Stomach smooth muscle (tissue), 2 donors: ENCODE measurements around the gene GNAT3.

ENCODE experiments used
- H3K27ac ChIP-seq: one replicate; pipeline ENCODE4 v1.7.0; 2013; ENCODE audit warnings: mild to moderate bottlenecking, low read length, inconsistent platforms
- H3K27me3 ChIP-seq, 2 donors: one replicate each; pipeline ENCODE4 v1.7.0; 2013; ENCODE audit warnings: low read length in 2 of 2; ENCODE audit not compliant: insufficient read depth in 2 of 2, control insufficient read depth in 1 of 2
- H3K36me3 ChIP-seq, 2 donors: one replicate each; pipeline ENCODE4 v1.7.0; 2013; ENCODE audit warnings: low read length in 2 of 2; ENCODE audit not compliant: control insufficient read depth in 2 of 2, insufficient read depth in 2 of 2
- H3K4me1 ChIP-seq: one replicate; pipeline ENCODE4 v1.7.0; 2013; ENCODE audit warnings: low read length; ENCODE audit not compliant: control insufficient read depth, insufficient read depth
- H3K4me3 ChIP-seq, 2 donors: one replicate each; pipeline ENCODE4 v1.7.0; 2013; ENCODE audit warnings: low read length in 2 of 2
- H3K9ac ChIP-seq, 2 donors: one replicate each; pipeline ENCODE4 v1.7.0; 2013; ENCODE audit warnings: low read length in 2 of 2, mild to moderate bottlenecking in 1 of 2
- H3K9me3 ChIP-seq, 2 donors: one replicate each; pipeline ENCODE4 v1.7.0; 2013; ENCODE audit warnings: low read length in 2 of 2; ENCODE audit not compliant: control insufficient read depth in 2 of 2
- donor health status: healthy.
- donor health status: Pancreatic carcinoma.

Gene GNAT3

DNA sequence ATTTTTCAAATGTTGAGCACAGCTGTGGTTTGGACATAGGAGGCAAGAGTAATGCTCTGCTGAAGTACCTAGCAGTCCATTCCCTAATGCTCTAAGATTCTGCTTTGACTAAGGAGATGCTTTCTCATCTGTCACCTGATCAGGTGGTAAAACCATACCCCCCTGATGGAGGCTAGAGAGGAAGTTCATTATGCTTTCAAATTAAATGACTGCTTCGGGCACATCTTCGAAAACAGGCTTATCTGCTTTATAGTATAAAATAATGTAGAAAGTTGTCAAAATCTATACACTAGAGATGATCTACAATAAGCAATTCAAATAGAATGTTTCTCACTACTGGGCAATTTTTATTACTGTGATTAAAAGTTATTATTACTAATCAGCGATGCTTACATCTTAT is at the start of gene GNAT3:
GNAT3 (minus strand) TSS at position 101 of the 400 bp plus-strand sequence. CDS start 138 bp downstream, outside the sequence.
- Histone ChIP-seq H3K36me3 (no peaks in the 10 kb centered on the region), H3K9me3 (no peaks in the 10 kb centered on the region), H3K27me3 (no peaks in the 10 kb centered on the region)

DNA sequence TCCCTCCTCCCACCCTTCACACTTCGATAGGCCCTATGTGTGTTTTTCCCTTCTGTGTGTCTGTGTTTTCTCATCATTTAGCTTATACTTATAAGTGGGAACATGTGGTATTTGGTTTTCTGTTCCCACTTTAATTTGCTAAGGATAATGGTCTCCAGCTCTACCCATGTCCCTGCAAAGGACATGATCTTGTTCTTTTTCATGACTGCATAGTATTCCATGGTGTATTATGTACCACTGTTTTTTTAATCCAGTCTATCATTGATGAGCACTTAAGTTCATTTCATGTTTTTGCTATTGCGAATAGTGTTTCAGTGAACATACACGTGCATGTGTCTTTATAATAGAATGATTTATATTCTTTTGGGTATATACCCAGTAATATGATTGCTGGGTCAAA is 46.3 kb upstream of the GNAT3 start:
- no peaks in the 10 kb centered on the region for H3K36me3 ChIP-seq
- no peaks in the 10 kb centered on the region for H3K27me3 ChIP-seq
- H3K9ac ChIP-seq: no peak overlapping the region
- no peaks in the 10 kb centered on the region for H3K4me1 ChIP-seq
- H3K9me3 ChIP-seq: no peaks in the 10 kb centered on the region
- no peak overlapping the region for H3K27ac ChIP-seq
- no peak overlapping the region for H3K4me3 ChIP-seq

More for the DNA sequence above, at the start of gene GNAT3:
- no peak within 1 kb of the TSS for H3K4me3 ChIP-seq
- H3K27ac ChIP-seq: no peak within 1 kb of the TSS
- no peaks in the 10 kb centered on the region for H3K4me1 ChIP-seq
- H3K9ac ChIP-seq: no peak within 1 kb of the TSS

DNA sequence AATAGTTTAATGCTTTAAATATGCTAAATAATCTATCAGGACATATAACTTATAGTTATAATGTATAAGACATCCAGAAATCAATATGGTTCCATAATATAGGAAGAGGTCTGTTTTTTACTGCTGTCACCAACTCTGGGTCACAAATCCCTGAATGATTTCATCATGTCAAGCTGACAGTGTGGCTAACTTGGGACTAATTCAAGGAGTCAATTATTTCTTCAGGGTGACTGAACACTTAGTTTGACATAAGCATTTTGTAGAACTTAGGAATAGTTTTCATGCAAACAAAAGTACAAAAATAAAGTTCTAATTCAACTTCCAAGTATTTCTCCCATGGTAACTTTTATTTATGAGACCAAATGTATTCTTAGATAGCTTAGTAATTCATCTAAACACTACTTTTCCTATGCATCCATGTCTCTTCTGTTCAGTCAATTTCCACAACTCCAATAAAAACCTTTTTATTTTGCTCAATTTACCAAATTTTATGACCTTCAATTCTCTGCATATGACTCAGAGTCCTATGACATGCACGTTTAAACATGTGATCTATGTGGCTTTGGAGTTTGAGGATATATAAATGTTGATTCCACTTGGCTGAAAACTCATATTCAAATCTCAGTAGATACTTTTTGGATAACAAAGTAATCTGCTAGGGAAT is 40.3 kb upstream of the GNAT3 start:
- H3K4me1 ChIP-seq: no peaks in the 10 kb centered on the region
- no peak overlapping the region for H3K27ac ChIP-seq
- no peaks in the 10 kb centered on the region for H3K36me3 ChIP-seq
- H3K4me3 ChIP-seq: no peak overlapping the region
- no peaks in the 10 kb centered on the region for H3K27me3 ChIP-seq
- no peaks in the 10 kb centered on the region for H3K9me3 ChIP-seq
- no peak overlapping the region for H3K9ac ChIP-seq

DNA sequence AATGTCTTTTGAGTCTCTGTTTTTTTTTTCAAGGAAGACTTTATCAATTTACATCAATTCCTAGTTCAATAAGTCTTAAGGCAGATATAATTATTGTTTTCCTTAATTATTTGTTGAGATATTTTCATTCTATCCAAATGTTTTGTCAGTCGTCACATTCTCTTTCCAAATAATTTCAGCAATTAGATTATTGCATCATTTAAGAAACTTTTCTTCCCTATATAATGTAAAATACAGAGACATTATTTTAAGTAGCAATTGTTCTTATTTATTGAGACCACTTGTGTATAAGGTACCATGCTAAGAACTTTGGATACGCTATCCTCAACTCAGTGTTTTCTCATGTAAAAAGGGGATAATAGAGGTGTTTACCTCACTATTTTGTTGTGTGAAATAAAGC is 38.1 kb upstream of the GNAT3 start:
- H3K9ac ChIP-seq: no peak overlapping the region
- no peaks in the 10 kb centered on the region for H3K4me1 ChIP-seq
- H3K4me3 ChIP-seq: no peak overlapping the region
- no peaks in the 10 kb centered on the region for H3K27me3 ChIP-seq
- H3K27ac ChIP-seq: no peak overlapping the region
- no peaks in the 10 kb centered on the region for H3K36me3 ChIP-seq
- H3K9me3 ChIP-seq: peaks cover 0 to 3% of the 10 kb centered on the region in 2 donors

DNA sequence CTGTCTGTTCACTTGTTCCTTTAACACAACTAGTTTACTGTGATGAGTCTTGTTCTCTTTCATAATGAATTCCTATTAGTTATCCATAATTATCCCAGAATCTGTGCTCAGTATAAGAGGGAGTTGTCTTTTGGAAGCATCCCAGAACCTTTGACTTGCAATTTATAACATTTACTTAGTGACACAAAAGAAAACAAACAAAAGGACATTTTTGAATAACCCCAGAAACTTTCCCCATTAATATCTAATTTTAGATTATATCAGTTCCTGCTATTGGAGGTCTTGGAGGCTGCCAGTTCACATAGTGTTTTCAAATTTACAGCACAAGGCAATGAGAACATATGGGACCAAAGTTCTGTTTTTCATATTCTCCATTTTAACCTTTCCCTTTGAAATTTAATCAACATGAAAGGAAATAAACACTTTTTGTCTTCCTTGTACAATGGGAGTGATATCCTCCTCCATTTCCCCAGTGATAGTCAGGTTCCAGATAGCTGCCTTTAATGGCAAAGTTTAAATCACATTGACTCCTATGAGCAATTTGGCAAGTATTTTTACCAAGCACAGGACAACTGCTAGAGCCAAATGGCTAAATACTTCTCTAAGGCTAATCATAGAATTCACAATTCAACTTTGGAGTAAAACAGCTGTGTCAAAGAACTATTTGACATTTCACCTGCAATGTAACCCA is 37.1 kb upstream of the GNAT3 start:
- Histone ChIP-seq H3K27me3 (no peaks in the 10 kb centered on the region), H3K4me3 (no peak overlapping the region), H3K9me3 (peaks cover 0 to 3% of the 10 kb centered on the region in 2 donors), H3K27ac (no peak overlapping the region), H3K9ac (no peak overlapping the region), H3K4me1 (no peaks in the 10 kb centered on the region), H3K36me3 (no peaks in the 10 kb centered on the region)

DNA sequence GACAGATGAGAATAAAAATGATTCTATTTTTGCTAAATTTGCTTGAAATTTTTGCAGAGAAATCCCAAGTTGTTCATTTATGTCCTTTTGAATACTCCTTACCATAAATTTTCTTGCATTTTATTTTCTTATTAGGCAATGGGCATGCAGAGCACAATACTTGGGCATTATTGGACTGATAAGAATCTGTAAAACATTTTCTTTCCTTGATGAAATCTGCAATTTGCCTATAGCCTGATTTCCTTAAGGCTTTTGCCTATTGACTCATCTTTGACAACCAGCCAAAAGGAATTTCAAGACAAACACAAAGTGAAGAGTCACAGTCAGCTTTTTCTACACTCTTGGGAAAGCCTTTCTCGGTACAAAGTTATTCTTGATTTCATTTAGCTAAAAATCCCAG is 30.5 kb upstream of the GNAT3 start:
- Histone ChIP-seq H3K9me3 (peaks cover 0 to 3% of the 10 kb centered on the region in 2 donors), H3K27ac (no peak overlapping the region), H3K27me3 (no peaks in the 10 kb centered on the region), H3K9ac (no peak overlapping the region), H3K4me3 (no peak overlapping the region), H3K4me1 (no peaks in the 10 kb centered on the region), H3K36me3 (no peaks in the 10 kb centered on the region)

DNA sequence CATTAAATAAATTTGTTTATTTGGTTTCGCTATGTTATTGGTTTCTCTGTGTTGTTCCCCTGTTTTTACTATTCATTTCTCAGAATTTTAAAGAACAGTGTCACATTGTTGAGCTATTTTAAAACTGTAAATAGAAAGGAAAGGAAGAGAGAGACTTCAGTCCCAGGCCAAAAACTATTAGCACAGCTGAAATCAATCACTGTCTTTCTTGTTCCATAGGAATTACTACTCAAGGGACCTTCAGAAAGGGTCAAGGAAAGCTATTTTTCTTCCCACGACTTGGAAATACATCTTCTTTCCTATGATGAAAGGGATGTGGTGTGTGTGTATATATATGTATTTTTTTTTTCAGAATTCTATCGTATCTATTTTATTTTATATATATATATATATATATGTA is 29.0 kb upstream of the GNAT3 start:
- Histone ChIP-seq H3K36me3 (no peaks in the 10 kb centered on the region), H3K27me3 (no peaks in the 10 kb centered on the region), H3K4me3 (no peak overlapping the region), H3K27ac (no peak overlapping the region), H3K4me1 (no peaks in the 10 kb centered on the region), H3K9me3 (peaks cover 0 to 3% of the 10 kb centered on the region in 2 donors), H3K9ac (no peak overlapping the region)

DNA sequence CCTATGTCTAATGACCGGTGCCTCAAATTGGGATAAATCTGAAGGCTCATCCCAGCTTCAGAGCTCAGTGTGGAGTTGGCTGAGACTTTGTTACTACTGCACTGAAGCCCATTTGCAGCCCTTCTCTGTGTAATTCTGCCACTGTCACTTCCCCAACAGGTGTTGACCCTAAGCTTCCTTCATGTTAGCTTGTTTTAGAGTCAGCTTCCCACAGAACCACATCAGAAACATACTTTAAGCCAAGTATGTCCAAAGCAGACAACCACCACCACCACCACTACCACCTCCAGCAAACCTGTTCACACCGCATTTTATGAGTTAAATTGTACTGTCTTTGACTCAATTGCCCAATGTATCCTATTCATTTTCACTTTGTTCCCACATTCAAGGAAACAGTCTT is 25.2 kb upstream of the GNAT3 start:
- H3K36me3 ChIP-seq: no peaks in the 10 kb centered on the region

DNA sequence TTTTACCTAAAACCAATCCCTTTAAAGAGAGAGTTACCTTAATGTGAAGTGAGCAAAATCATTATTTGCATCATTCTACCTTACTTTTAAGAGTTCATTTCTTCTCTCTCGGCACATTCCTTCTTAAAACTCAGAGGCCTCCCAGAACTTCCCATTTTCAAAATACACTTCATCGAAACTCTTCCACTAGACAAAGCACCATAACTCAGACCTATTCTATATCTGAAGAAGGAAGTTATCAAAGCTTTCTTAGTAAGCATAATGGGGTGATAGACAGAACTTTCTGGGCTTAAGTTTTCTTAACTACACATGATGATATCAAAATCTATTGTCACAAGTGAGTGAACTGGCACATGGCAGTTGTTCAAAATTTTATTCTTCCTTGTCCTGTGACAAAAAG is 24.6 kb upstream of the GNAT3 start:
- Histone ChIP-seq H3K9me3 (no peaks in the 10 kb centered on the region), H3K4me1 (no peaks in the 10 kb centered on the region), H3K27me3 (no peaks in the 10 kb centered on the region), H3K4me3 (no peak overlapping the region), H3K9ac (no peak overlapping the region), H3K27ac (no peak overlapping the region), H3K36me3 (no peaks in the 10 kb centered on the region)

More for the DNA sequence above, 25.2 kb upstream of the GNAT3 start:
- no peak overlapping the region for H3K4me3 ChIP-seq
- H3K9me3 ChIP-seq: no peaks in the 10 kb centered on the region
- no peak overlapping the region for H3K9ac ChIP-seq
- H3K27ac ChIP-seq: no peak overlapping the region
- no peaks in the 10 kb centered on the region for H3K27me3 ChIP-seq
- H3K4me1 ChIP-seq: no peaks in the 10 kb centered on the region

DNA sequence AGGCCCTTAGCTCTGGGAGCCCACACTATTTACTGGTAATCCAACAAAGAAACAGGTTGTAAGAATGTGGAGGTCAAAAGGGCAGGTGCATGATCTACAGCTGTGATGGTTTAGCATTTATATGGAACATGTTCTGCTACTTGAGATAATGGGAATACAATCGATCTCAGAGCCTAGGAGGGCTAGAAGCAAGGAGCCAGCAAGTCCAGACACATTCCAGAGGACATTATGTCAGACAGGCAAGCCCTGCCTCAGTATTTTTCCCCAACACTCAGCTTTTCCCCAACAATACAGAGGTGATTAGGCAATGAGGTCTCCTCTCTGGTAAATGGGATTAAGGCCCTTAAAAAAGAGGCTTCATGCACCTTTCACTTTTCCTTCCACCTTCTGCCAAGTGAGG is 21.4 kb upstream of the GNAT3 start:
- Histone ChIP-seq H3K27ac (no peak overlapping the region), H3K4me3 (no peak overlapping the region), H3K9me3 (no peaks in the 10 kb centered on the region), H3K36me3 (no peaks in the 10 kb centered on the region), H3K9ac (no peak overlapping the region), H3K27me3 (no peaks in the 10 kb centered on the region), H3K4me1 (no peaks in the 10 kb centered on the region)

DNA sequence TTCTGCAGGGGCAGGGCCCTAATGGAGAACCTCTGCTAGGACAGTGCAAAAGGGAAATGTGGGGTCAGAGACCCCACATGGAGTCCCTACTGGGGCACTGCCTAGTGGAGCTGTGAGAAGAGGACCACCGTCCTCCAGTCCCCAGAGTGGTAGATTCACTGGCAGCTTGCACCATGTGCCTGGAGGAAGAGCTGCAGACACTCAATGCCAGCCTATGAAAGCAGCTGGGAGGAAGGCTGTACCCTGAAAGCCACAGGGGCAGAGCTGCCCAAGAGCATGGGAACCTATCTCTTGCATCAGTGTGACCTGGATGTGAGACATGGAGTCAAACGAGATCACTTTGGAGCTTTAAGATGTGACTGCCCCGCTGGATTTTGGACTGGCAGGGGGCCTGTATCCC is 20.3 kb upstream of the GNAT3 start:
- H3K9ac ChIP-seq: no peak overlapping the region
- H3K4me1 ChIP-seq: no peaks in the 10 kb centered on the region
- no peaks in the 10 kb centered on the region for H3K27me3 ChIP-seq
- H3K36me3 ChIP-seq: no peaks in the 10 kb centered on the region
- H3K4me3 ChIP-seq: no peak overlapping the region
- no peak overlapping the region for H3K27ac ChIP-seq
- no peaks in the 10 kb centered on the region for H3K9me3 ChIP-seq
